ENCODE results near the gene STUB1.

Gene STUB1

GRCh38 chr16:679814-680624 is at the start of gene STUB1:
Gene STUB1 (plus strand): TSS chr16:680410. CDS start chr16:680526, 116 bp downstream.
- peak; percentile 78 for DNase-seq

- DNase-seq = no peak
Measured at GRCh38 chr16:630815-631405, 49.3 kb upstream of the STUB1 start, which contains the start of gene WFIKKN1. Gene WFIKKN1 (plus strand): TSS chr16:630985. CDS start chr16:631254, 269 bp downstream.

GRCh38 chr16:631808-632358 is 48.3 kb upstream of the STUB1 start:
- DNase-seq = no peak

GRCh38 chr16:632486-633335 is 47.5 kb upstream of the STUB1 start:
- no peak for DNase-seq

GRCh38 chr16:633336-634050 is 46.7 kb upstream of the STUB1 start:
- no peak for DNase-seq

- no peak for DNase-seq
Measured at GRCh38 chr16:634051-634670, 46.0 kb upstream of the STUB1 start.

- no peak for DNase-seq
Measured at GRCh38 chr16:634996-635395, 45.2 kb upstream of the STUB1 start.

GRCh38 chr16:635573-636205 is 44.5 kb upstream of the STUB1 start:
- DNase-seq = no peak

GRCh38 chr16:636206-637080 is 43.8 kb upstream of the STUB1 start, which contains the start of gene METTL26:
Gene METTL26 (minus strand): TSS chr16:636305. CDS start chr16:636290, 15 bp downstream.
- peak; percentile 87 for DNase-seq

- no peak for DNase-seq
Measured at GRCh38 chr16:637081-638018, 42.9 kb upstream of the STUB1 start.

- no peak for DNase-seq
Measured at GRCh38 chr16:638034-638543, 42.1 kb upstream of the STUB1 start.

- no peak for DNase-seq
Measured at GRCh38 chr16:638836-639235, 41.4 kb upstream of the STUB1 start.

GRCh38 chr16:640614-641013 is 39.6 kb upstream of the STUB1 start:
- no peak for DNase-seq

GRCh38 chr16:641326-642188 is 38.7 kb upstream of the STUB1 start, which contains the start of gene MCRIP2:
Gene MCRIP2 (plus strand): TSS chr16:641828. CDS start chr16:641992, 164 bp downstream.
- peak; percentile 39 for DNase-seq

- no peak for DNase-seq
Measured at GRCh38 chr16:642189-643049, 37.8 kb upstream of the STUB1 start.

- DNase-seq = no peak
Measured at GRCh38 chr16:643050-643368, 37.2 kb upstream of the STUB1 start.

GRCh38 chr16:644556-644955 is 35.7 kb upstream of the STUB1 start:
- no peak for DNase-seq

Data from DMS 273 treated with DMSO at 0.1 percent for 48 hours (cell line).